Endothelial cell of umbilical vein (primary cell): ENCODE results near the gene ASIP.

ENCODE experiments used
- CTCF ChIP-seq, 2 donors: IDR thresholded peaks; 1 replicate in 1 of 2; 2 replicates in 1 of 2; pipeline ENCODE4 v1.5.1; 2011; ENCODE audit warnings: low read length in 2 of 2, mild to moderate bottlenecking in 2 of 2, moderate library complexity in 2 of 2, control low read depth in 1 of 2, inconsistent platforms in 1 of 2, low read depth in 1 of 2; ENCODE audit not compliant: insufficient read depth in 1 of 2; ENCODE audit errors: extremely low read depth in 1 of 2
- EZH2 ChIP-seq: IDR thresholded peaks from 2 replicates; pipeline ENCODE4 v1.6.1; 2012; ENCODE audit warnings: borderline replicate concordance, low read depth, mild to moderate bottlenecking, moderate library complexity, low read length, inconsistent platforms; ENCODE audit not compliant: severe bottlenecking
- JUN ChIP-seq: IDR thresholded peaks from 2 replicates; pipeline ENCODE4 v1.6.1; 2011; ENCODE audit warnings: borderline replicate concordance, low read depth; ENCODE audit not compliant: insufficient read length, insufficient read depth
- MYC ChIP-seq: IDR thresholded peaks from one replicate; pipeline ENCODE4 v1.6.1; 2011; ENCODE audit warnings: mild to moderate bottlenecking, low read depth, low read length
- POLR2A ChIP-seq: IDR thresholded peaks from 2 replicates; pipeline ENCODE4 v1.6.1; 2012; ENCODE audit warnings: low read depth, mild to moderate bottlenecking, control low read depth, low read length
- POLR2AphosphoS5 ChIP-seq: IDR thresholded peaks from 2 replicates; pipeline ENCODE4 v1.6.1; 2012; ENCODE audit warnings: low read depth, mild to moderate bottlenecking, control low read depth, low read length, moderate library complexity; ENCODE audit not compliant: insufficient read depth
- TF ChIP-seq, protein P1 (sequence below): IDR thresholded peaks from 2 replicates; pipeline ENCODE4 v1.6.1; 2011; ENCODE audit not compliant: insufficient read depth, insufficient read length

GRCh38 chr20:34242879-34243278, 1.7 kb downstream of the ASIP start:
- no peak for TF ChIP-seq CTCF (IDR thresholded peaks at IDR 0.05; ENCODE audit: extremely low read depth in 1 of 2, insufficient read depth in 1 of 2, low read depth in 1 of 2, low read length in 2 of 2)
- TF ChIP-seq POLR2A: no peak
- TF ChIP-seq POLR2AphosphoS5: no peak
- TF ChIP-seq, protein P1, sequence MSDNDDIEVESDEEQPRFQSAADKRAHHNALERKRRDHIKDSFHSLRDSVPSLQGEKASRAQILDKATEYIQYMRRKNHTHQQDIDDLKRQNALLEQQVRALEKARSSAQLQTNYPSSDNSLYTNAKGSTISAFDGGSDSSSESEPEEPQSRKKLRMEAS: no peak
- no peak for TF ChIP-seq EZH2
- no peak for TF ChIP-seq MYC
- no peak for TF ChIP-seq JUN
